Muscle layer of colon (tissue), 2 donors: ENCODE results near the gene WDR82.

Experiments
- H3K27ac ChIP-seq: one replicate; pipeline ENCODE4 v1.7.0; 2013; ENCODE audit warnings: low read depth, mild to moderate bottlenecking, low read length, moderate library complexity
- H3K27me3 ChIP-seq, 2 donors: one replicate each; pipeline ENCODE4 v1.7.0; 2013; ENCODE audit warnings: low read length in 2 of 2, mild to moderate bottlenecking in 2 of 2; ENCODE audit not compliant: insufficient read depth in 2 of 2, control insufficient read depth in 1 of 2
- H3K36me3 ChIP-seq: one replicate; pipeline ENCODE4 v1.7.0; 2013; ENCODE audit warnings: mild to moderate bottlenecking, low read length; ENCODE audit not compliant: insufficient read depth
- H3K4me1 ChIP-seq: one replicate; pipeline ENCODE4 v1.7.0; 2013; ENCODE audit warnings: mild to moderate bottlenecking, low read length; ENCODE audit not compliant: insufficient read depth
- H3K4me3 ChIP-seq, 2 donors: one replicate each; pipeline ENCODE4 v1.7.0; 2013; ENCODE audit warnings: low read length in 2 of 2, low read depth in 1 of 2, mild to moderate bottlenecking in 1 of 2, moderate library complexity in 1 of 2
- H3K9ac ChIP-seq: one replicate; pipeline ENCODE4 v1.7.0; 2013; ENCODE audit warnings: low read length
- H3K9me3 ChIP-seq: one replicate; pipeline ENCODE4 v1.7.0; 2013; ENCODE audit warnings: mild to moderate bottlenecking, low read length
- donor health status: abdominal sarcoma.
- donor health status: Adenocarcinoma of cecum.

The WDR82 gene

DNA sequence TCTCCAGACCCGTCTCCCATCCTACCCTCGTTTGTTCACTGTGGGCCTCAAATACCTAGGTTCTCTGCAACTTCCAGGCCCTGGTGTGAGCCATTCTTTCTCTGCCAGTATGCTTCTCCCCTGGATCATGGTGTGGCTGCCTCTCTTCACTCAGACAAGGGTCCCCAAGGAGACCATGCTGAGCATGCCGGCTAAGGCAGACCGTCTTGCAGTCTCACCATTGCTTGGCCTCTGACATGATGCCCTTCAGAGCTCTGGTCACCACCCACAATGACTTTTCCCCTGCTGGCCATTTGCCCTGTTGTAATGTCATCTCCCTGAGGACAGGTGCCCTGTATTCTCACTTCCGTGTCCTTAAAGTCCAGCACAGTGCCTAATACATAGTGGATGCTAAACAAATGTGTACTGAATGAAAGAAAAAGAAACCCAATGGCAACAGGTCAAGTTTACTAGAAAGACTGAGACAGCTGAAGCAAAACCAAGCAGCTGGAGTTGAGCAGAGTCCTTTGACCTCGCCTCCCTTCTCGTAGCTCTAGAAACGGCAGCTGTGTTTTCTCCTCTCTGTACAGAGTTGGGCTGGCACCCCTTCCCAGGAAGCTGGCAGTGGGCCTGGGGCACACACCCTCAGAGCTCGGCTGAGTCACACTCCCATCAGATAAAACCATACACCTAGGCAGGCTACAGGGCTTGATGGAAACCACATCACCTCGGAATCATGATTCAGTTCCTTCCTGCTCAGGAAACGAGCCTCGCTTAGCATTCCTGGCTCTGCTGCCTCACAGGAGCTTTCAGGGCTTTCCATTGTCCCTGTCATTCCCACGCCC is 61.7 kb downstream of the WDR82 start:
- H3K9ac ChIP-seq: no peak overlapping the region
- peaks cover 17% of the 10 kb centered on the region for H3K4me1 ChIP-seq
- peaks cover 34% of the 10 kb centered on the region for H3K36me3 ChIP-seq

DNA sequence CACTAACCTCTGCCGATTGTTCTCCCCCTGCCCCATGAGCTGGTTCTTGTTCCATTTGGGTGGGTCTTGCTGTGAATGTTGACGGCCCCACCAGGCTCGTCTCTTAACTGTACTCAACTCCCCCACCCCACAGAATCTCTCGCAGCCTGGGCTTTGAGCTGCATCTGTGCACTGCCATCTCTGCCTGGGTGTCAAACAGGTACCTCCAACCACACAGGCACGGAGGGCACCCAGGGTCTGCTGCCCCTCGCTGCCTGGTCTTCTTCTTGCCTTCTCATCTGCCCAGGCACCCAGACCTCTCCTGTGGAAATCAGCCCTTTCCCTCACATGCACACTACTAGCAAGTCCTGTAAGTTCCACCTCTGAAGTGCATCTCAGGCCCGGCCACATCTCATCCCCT is 63.1 kb downstream of the WDR82 start:
- peaks cover 12% of the 10 kb centered on the region for H3K4me1 ChIP-seq
- H3K27me3 ChIP-seq: no peaks in the 10 kb centered on the region
- no peak overlapping the region for H3K9ac ChIP-seq
- no peak overlapping the region for H3K27ac ChIP-seq
- peaks cover 49% of the 10 kb centered on the region for H3K36me3 ChIP-seq
- no peaks in the 10 kb centered on the region for H3K9me3 ChIP-seq
- H3K4me3 ChIP-seq: no peak overlapping the region

More for the DNA sequence above, 61.7 kb downstream of the WDR82 start:
- Histone ChIP-seq H3K4me3 (no peak overlapping the region), H3K9me3 (no peaks in the 10 kb centered on the region), H3K27me3 (no peaks in the 10 kb centered on the region), H3K27ac (peak overlapping the region; percentile 42)

DNA sequence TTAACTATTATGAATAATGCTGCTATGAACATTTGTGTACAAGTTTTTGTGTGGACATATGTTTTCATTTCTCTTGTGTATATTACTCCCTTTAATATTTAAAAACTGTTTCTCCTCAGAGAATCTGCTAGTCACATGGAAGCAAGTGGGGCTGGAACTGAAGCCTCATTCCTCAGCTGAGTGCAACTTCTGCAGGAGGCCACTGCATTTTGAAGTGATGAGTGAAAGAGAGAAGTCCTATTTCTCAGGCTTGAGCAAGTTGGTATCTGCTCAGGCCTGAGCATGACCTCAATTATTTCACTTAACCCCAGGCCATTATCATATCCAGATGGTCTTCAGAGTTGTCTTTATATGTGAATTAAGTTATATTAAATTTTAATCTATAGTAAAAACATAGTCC is 64.5 kb downstream of the WDR82 start:
- Histone ChIP-seq H3K4me3 (no peak overlapping the region), H3K9ac (no peak overlapping the region), H3K27ac (no peak overlapping the region), H3K27me3 (no peaks in the 10 kb centered on the region), H3K9me3 (no peaks in the 10 kb centered on the region), H3K36me3 (peaks cover 63% of the 10 kb centered on the region), H3K4me1 (peaks cover 12% of the 10 kb centered on the region)

DNA sequence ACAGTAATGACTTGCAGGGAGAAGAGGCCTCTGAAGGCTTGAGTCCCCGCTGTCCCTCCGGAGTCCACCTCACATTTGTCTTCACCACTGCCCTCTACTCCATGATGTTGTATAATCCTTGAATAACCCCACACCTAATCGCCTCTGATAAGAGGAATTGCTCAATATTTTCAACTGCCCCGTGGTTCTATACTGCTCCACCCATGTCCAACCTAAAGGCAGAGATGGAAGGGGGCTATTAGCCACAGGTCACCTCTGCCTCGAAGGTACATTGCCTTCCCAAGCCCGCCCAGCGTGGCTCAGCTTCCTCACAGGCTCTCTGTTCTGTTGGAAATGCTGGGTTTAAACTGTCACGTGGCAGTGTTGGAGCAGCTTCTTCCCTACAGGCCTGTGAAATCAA is 65.4 kb downstream of the WDR82 start:
- H3K4me1 ChIP-seq: peaks cover 12% of the 10 kb centered on the region
- H3K36me3 ChIP-seq: peaks cover 72% of the 10 kb centered on the region
- no peaks in the 10 kb centered on the region for H3K27me3 ChIP-seq
- H3K27ac ChIP-seq: no peak overlapping the region
- H3K9me3 ChIP-seq: no peaks in the 10 kb centered on the region
- no peak overlapping the region for H3K9ac ChIP-seq
- H3K4me3 ChIP-seq: no peak overlapping the region

DNA sequence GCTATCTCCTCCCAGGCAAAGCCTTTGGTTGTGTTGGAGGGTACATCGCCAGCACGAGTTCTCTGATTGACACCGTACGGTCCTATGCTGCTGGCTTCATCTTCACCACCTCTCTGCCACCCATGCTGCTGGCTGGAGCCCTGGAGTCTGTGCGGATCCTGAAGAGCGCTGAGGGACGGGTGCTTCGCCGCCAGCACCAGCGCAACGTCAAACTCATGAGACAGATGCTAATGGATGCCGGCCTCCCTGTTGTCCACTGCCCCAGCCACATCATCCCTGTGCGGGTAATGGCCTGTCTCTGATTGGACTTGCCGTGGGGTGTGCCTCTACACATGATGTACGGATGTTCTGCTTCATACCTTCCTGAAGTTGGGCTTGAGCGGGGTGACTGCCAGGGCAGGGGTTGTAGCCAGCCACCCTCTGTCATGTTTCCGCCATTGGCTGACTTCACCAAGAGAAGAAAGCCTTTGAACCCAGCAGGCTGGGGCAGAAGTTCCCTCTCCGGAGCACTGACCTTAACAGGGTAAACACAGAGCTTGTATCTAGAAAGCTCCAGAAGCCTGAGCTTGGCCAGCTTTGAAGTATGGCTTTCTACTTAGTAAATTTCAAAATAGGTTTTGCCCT is 67.1 kb downstream of the WDR82 start:
- Histone ChIP-seq H3K36me3 (peaks cover 84% of the 10 kb centered on the region), H3K27me3 (no peaks in the 10 kb centered on the region), H3K4me3 (no peak overlapping the region), H3K27ac (no peak overlapping the region), H3K9ac (no peak overlapping the region), H3K4me1 (peaks cover under 1% of the 10 kb centered on the region), H3K9me3 (no peaks in the 10 kb centered on the region)

DNA sequence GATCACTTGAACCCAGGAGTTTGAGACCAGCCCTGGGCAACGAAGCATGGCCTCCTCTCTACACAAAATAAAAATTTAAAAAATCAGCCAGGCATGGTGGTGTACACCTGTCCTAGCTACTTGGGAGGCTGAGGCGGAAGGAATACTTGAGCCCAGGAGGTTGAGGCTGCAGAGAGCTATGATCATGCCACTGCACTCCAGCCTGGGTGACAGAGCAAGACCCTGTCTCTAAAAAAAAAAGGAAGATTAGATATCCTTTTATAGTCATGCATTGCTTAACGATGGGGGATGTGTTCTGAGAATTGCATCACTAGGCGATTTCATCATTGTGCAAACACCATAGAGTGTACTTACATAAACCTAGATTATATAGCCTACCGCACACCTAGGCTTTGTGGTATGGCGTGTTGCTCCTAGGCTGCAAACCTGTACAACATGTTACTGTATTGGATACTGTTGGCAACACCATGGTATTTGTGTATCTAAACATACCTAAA is 67.9 kb downstream of the WDR82 start:
- Histone ChIP-seq H3K27me3 (no peaks in the 10 kb centered on the region), H3K36me3 (peaks cover 90% of the 10 kb centered on the region), H3K4me1 (no peaks in the 10 kb centered on the region), H3K27ac (no peak overlapping the region), H3K4me3 (no peak overlapping the region), H3K9ac (no peak overlapping the region), H3K9me3 (no peaks in the 10 kb centered on the region)

DNA sequence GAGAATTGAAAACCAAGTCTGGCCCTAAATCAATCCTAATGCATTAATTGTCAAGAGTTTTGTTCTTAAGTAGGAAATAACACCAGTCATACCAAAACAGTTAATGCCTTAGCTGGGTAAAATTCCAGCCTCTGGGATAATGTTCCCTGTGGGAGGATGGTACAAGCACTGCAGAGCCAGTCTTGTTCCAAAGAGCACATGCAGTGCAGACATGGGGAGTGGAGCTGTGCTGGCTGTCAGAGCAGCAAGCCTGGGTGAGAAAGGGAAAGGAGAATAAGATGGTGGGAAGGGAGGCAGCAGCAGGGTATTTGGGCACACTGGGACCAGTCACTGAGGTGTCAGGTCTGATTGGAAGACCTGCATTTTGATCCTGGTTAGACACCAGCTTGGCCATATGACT is 68.4 kb downstream of the WDR82 start:
- no peaks in the 10 kb centered on the region for H3K27me3 ChIP-seq
- H3K4me3 ChIP-seq: no peak overlapping the region
- no peaks in the 10 kb centered on the region for H3K9me3 ChIP-seq
- no peak overlapping the region for H3K9ac ChIP-seq
- H3K36me3 ChIP-seq: peaks cover 90% of the 10 kb centered on the region
- no peaks in the 10 kb centered on the region for H3K4me1 ChIP-seq
- no peak overlapping the region for H3K27ac ChIP-seq

DNA sequence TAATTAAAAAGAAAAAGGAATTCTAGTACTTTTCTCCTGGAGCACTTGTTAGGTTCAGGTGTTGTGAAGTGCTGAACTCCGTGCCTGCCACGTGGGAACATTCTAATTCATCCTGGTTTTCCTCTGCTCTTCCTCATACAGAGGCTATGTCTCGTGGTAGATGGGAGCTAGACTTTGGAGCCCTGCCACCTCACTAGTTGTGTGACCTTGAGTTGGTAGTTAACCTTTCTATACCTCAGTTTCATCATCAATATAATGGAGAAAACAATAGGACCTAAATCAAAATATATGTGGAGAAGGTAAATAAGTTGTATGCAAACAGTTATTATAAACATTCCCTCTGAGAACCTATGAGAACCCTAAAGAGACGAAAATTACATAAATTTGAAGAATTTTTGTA is 69.9 kb downstream of the WDR82 start:
- Histone ChIP-seq H3K27me3 (no peaks in the 10 kb centered on the region), H3K9me3 (no peaks in the 10 kb centered on the region), H3K27ac (no peak overlapping the region), H3K9ac (no peak overlapping the region), H3K4me3 (no peak overlapping the region), H3K4me1 (no peaks in the 10 kb centered on the region), H3K36me3 (peaks cover 94% of the 10 kb centered on the region)

DNA sequence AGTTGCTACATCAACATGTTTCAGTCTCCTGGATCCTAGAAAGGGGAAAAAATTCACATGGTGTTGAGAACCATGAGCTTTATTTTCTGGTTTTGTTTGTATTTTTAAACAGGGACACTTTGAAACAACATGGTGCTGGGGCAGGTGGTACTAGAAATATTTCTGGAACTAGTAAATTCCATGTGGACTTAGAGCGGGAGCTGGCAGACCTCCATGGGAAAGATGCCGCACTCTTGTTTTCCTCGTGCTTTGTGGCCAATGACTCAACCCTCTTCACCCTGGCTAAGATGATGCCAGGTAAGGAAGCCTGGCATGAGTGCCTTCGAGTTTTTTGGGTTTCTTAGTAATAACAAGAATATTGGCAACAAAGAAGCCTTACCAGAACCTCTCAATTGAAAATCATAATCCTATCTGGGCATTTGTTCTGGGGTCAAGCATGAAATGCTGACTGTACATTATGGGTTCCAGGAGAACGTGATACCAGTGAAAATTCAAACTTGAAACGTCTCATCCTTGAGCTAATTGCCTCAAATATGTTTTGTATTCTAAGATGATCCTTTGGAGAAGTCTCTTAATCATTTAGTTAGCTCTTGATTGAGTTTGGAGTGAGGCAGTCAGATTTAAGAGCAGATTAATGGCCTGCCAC is 72.6 kb downstream of the WDR82 start:
- Histone ChIP-seq H3K27ac (no peak overlapping the region), H3K9me3 (no peaks in the 10 kb centered on the region), H3K9ac (no peak overlapping the region), H3K36me3 (peaks cover 88% of the 10 kb centered on the region), H3K4me3 (no peak overlapping the region), H3K4me1 (no peaks in the 10 kb centered on the region), H3K27me3 (no peaks in the 10 kb centered on the region)
